Subcutaneous abdominal adipose tissue (tissue), 5 donors: ENCODE results near the gene INSYN2B.

Experiments
- H3K27ac ChIP-seq: one replicate; pipeline ENCODE4 v1.7.0; 2013; ENCODE audit warnings: low read depth, mild to moderate bottlenecking, inconsistent platforms, low read length, moderate library complexity
- H3K27me3 ChIP-seq, 5 donors: one replicate each; pipeline ENCODE4 v1.7.0; 2013; ENCODE audit warnings: low read length in 5 of 5, inconsistent platforms in 1 of 5; ENCODE audit not compliant: control insufficient read depth in 5 of 5, insufficient read depth in 4 of 5
- H3K36me3 ChIP-seq, 5 donors: one replicate each; pipeline ENCODE4 v1.7.0; 2013; ENCODE audit warnings: low read length in 5 of 5; ENCODE audit not compliant: control insufficient read depth in 5 of 5, insufficient read depth in 5 of 5
- H3K4me1 ChIP-seq, 5 donors: one replicate each; pipeline ENCODE4 v1.7.0; 2013; ENCODE audit warnings: low read length in 5 of 5, mild to moderate bottlenecking in 3 of 5, moderate library complexity in 1 of 5; ENCODE audit not compliant: control insufficient read depth in 5 of 5, insufficient read depth in 5 of 5
- H3K4me3 ChIP-seq, 5 donors: one replicate each; pipeline ENCODE4 v1.7.0; 2013; ENCODE audit warnings: low read length in 5 of 5, low read depth in 1 of 5
- H3K9ac ChIP-seq, 5 donors: one replicate each; pipeline ENCODE4 v1.7.0; 2013; ENCODE audit warnings: low read length in 5 of 5, mild to moderate bottlenecking in 4 of 5, moderate library complexity in 3 of 5
- H3K9me3 ChIP-seq, 5 donors: one replicate each; pipeline ENCODE4 v1.7.0; 2013; ENCODE audit warnings: low read length in 5 of 5; ENCODE audit not compliant: control insufficient read depth in 5 of 5
- donor health status: healthy.
- donor health status: healthy.
- donor health status: healthy.
- donor health status: healthy.
- donor health status: healthy.

The INSYN2B gene

GRCh38 chr5:169941542-169941941 lies 38.8 kb downstream of the INSYN2B start:
- no peaks in the 10 kb centered on the region for H3K9me3 ChIP-seq
- no peaks in the 10 kb centered on the region for H3K27me3 ChIP-seq
- H3K9ac ChIP-seq = no peak overlapping the region
- no peaks in the 10 kb centered on the region for H3K36me3 ChIP-seq
- peak overlapping the region in 2 of 5 donors; percentile 23 to 37 for H3K4me3 ChIP-seq
- H3K27ac ChIP-seq = no peak overlapping the region
- H3K4me1 ChIP-seq = peaks cover 0 to 30% (median 23%) of the 10 kb centered on the region in 5 donors

- H3K9ac ChIP-seq = no peak overlapping the region
These were observed 40.6 kb downstream of the INSYN2B start for GRCh38 chr5:169939731-169940130.

GRCh38 chr5:169938439-169938838 lies 41.9 kb downstream of the INSYN2B start:
- Histone ChIP-seq H3K36me3 (no peaks in the 10 kb centered on the region), H3K27me3 (no peaks in the 10 kb centered on the region), H3K9ac (no peak overlapping the region), H3K27ac (no peak overlapping the region), H3K9me3 (no peaks in the 10 kb centered on the region), H3K4me3 (no peak overlapping the region), H3K4me1 (peaks cover 0 to 24% (median 11%) of the 10 kb centered on the region in 5 donors)

More at GRCh38 chr5:169939731-169940130, 40.6 kb downstream of the INSYN2B start:
- no peak overlapping the region for H3K4me3 ChIP-seq
- no peaks in the 10 kb centered on the region for H3K27me3 ChIP-seq
- peaks cover 0 to 19% (median 11%) of the 10 kb centered on the region in 5 donors for H3K4me1 ChIP-seq
- no peaks in the 10 kb centered on the region for H3K36me3 ChIP-seq
- H3K9me3 ChIP-seq = no peaks in the 10 kb centered on the region
- H3K27ac ChIP-seq = no peak overlapping the region

GRCh38 chr5:169935762-169936161 lies 44.5 kb downstream of the INSYN2B start:
- no peaks in the 10 kb centered on the region for H3K27me3 ChIP-seq

GRCh38 chr5:169934990-169935389 lies 45.3 kb downstream of the INSYN2B start:
- Histone ChIP-seq H3K9ac (no peak overlapping the region), H3K36me3 (no peaks in the 10 kb centered on the region), H3K4me3 (no peak overlapping the region), H3K4me1 (peaks cover 0 to 11% (median 0%) of the 10 kb centered on the region in 5 donors), H3K27me3 (no peaks in the 10 kb centered on the region), H3K9me3 (no peaks in the 10 kb centered on the region), H3K27ac (no peak overlapping the region)

More at GRCh38 chr5:169935762-169936161, 44.5 kb downstream of the INSYN2B start:
- H3K4me1 ChIP-seq = peaks cover 0 to 11% (median 0%) of the 10 kb centered on the region in 5 donors
- H3K9me3 ChIP-seq = no peaks in the 10 kb centered on the region
- no peak overlapping the region for H3K9ac ChIP-seq
- no peaks in the 10 kb centered on the region for H3K36me3 ChIP-seq
- H3K4me3 ChIP-seq = no peak overlapping the region
- H3K27ac ChIP-seq = no peak overlapping the region

GRCh38 chr5:169933616-169934015 lies 46.7 kb downstream of the INSYN2B start:
- no peaks in the 10 kb centered on the region for H3K27me3 ChIP-seq
- H3K36me3 ChIP-seq = no peaks in the 10 kb centered on the region
- no peaks in the 10 kb centered on the region for H3K9me3 ChIP-seq
- H3K4me3 ChIP-seq = no peak overlapping the region
- no peak overlapping the region for H3K27ac ChIP-seq
- peaks cover 0 to 11% (median 0%) of the 10 kb centered on the region in 5 donors for H3K4me1 ChIP-seq
- H3K9ac ChIP-seq = no peak overlapping the region

- H3K27me3 ChIP-seq = no peaks in the 10 kb centered on the region
- H3K4me3 ChIP-seq = no peak overlapping the region
- H3K9me3 ChIP-seq = no peaks in the 10 kb centered on the region
- no peak overlapping the region for H3K27ac ChIP-seq
- H3K4me1 ChIP-seq = peaks cover 0 to 11% (median 0%) of the 10 kb centered on the region in 5 donors
- no peaks in the 10 kb centered on the region for H3K36me3 ChIP-seq
- no peak overlapping the region for H3K9ac ChIP-seq
These were observed 47.2 kb downstream of the INSYN2B start for GRCh38 chr5:169933127-169933526.

- no peak overlapping the region for H3K9ac ChIP-seq
- no peak overlapping the region for H3K4me3 ChIP-seq
- H3K36me3 ChIP-seq = no peaks in the 10 kb centered on the region
- no peaks in the 10 kb centered on the region for H3K27me3 ChIP-seq
- H3K27ac ChIP-seq = no peak overlapping the region
- no peaks in the 10 kb centered on the region for H3K9me3 ChIP-seq
- peaks cover 0 to 4% (median 0%) of the 10 kb centered on the region in 5 donors for H3K4me1 ChIP-seq
These were observed 56.3 kb downstream of the INSYN2B start for GRCh38 chr5:169923988-169924387.

- Histone ChIP-seq H3K9me3 (no peaks in the 10 kb centered on the region), H3K27me3 (no peaks in the 10 kb centered on the region), H3K9ac (no peak overlapping the region), H3K4me3 (no peak overlapping the region), H3K36me3 (no peaks in the 10 kb centered on the region), H3K27ac (no peak overlapping the region), H3K4me1 (peaks cover 0 to 4% (median 0%) of the 10 kb centered on the region in 5 donors)
These were observed 57.8 kb downstream of the INSYN2B start for GRCh38 chr5:169922474-169922873.

GRCh38 chr5:169921949-169922348 lies 58.3 kb downstream of the INSYN2B start:
- Histone ChIP-seq H3K9ac (no peak overlapping the region), H3K36me3 (no peaks in the 10 kb centered on the region), H3K27ac (no peak overlapping the region), H3K4me3 (no peak overlapping the region), H3K27me3 (no peaks in the 10 kb centered on the region), H3K9me3 (no peaks in the 10 kb centered on the region), H3K4me1 (peaks cover 0 to 4% (median 0%) of the 10 kb centered on the region in 5 donors)
